Activated CD8-positive, alpha-beta memory T cell treated with anti-CD3 and anti-CD28 coated beads, Interleukin-2, amount 50 U/mL, for 48 hours (primary cell): ENCODE results near the gene MPHOSPH8.

Experiments
- DNase-seq: peaks from one replicate; pipeline ENCODE4 v3.0.0-alpha.2; 2020

Gene MPHOSPH8, protein sequence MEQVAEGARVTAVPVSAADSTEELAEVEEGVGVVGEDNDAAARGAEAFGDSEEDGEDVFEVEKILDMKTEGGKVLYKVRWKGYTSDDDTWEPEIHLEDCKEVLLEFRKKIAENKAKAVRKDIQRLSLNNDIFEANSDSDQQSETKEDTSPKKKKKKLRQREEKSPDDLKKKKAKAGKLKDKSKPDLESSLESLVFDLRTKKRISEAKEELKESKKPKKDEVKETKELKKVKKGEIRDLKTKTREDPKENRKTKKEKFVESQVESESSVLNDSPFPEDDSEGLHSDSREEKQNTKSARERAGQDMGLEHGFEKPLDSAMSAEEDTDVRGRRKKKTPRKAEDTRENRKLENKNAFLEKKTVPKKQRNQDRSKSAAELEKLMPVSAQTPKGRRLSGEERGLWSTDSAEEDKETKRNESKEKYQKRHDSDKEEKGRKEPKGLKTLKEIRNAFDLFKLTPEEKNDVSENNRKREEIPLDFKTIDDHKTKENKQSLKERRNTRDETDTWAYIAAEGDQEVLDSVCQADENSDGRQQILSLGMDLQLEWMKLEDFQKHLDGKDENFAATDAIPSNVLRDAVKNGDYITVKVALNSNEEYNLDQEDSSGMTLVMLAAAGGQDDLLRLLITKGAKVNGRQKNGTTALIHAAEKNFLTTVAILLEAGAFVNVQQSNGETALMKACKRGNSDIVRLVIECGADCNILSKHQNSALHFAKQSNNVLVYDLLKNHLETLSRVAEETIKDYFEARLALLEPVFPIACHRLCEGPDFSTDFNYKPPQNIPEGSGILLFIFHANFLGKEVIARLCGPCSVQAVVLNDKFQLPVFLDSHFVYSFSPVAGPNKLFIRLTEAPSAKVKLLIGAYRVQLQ

DNA sequence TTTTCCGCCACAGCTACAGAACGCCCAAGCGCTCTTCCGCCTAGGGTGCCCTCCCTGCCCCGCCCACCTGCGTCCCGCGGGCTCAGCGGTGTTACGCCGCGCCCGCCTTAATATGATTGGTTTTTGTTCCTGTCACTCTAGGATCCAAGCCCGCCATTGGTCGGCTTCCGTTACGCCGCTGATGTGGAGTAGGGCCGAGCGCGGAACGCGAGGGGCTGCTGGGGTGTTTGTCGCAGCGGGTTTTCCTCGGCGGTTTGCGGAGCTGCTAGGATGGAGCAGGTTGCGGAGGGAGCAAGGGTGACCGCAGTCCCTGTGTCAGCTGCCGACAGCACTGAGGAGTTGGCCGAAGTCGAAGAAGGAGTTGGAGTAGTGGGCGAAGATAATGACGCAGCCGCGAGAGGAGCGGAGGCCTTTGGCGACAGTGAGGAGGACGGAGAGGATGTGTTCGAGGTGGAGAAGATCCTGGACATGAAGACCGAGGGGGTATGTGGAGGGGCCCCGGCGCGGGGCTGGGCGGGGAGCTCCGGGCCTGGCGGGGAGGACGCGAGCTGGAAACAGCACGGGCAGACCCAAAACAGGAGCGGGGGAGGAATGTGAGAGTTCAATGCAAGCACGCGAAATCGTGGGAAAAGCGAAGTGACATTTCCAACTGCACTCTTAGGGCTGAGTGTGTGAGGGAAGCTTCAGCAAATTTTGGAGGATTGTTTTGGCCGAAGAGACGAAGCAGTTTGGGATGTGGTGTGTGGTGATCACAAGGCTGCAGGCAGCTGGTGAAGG is at the start of gene MPHOSPH8:
MPHOSPH8 (plus strand) TSS at position 181 of the 777 bp plus-strand sequence; CDS start at position 271, 90 bp downstream.
- peak; percentile 95 for DNase-seq

DNA sequence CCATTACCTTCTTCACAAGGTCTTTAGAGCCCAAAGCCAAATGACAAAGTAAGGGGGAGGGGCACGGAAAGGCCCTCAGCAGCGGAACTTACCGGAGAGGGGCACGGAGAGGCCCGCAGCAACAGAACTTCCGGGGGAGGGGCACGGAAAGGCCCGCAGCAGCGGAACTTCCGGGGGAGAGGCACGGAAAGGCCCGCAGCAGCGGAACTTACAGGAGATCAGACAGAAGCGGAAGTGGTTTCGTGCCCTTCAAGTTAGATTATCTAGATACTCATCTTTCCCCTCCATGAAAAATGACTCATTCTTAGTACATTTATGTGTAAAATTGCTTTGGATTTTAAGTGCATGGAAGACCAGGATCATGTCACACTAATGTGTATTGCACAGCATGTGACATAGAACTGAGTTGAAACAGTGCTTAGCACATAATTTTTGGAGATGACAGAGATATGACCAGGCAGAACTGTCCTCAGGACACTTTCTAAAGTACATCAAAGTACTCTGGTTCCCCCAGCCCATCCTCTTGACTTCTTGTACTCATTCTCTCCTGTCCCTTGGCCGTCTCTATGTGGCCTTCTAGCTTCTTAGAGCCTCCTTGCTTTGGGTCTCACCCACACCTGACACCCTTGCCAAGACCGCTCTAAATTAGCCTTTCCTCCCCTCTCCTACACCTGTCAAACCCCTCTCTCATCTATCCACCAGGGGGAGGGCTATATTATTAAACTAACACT is 46.4 kb upstream of the MPHOSPH8 start:
- peak; percentile 85 for DNase-seq

DNA sequence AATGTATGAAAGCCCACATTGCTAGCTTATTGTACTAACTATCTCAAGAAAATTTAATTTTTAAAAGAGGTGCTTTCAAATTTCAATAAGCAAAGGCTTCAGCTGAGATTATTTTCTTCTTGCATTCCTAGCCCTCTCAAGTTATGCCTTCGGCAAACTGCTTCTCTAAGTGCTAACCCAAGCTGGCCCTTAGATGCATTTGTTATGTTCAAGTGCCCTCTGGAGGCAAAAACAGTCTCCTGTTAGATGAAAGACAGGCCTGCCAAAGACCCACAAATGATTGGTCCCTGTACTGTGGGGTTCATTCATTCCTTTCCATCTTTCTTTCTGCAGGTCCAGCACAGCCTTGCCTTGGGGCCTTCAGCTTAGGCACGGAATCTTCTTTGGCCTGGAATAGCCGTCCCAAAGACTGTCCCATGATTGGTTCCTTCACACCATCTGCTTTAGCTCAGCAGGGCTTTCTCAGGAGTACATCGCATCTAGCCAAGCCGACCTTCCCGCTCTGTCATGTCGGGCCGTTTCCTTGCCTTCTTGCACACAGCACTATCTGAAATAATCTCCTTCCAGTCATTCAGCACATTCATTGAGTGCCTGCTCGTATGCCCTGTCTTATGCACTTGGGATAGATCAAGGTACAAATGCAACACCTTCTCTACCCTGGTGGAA is 45.7 kb upstream of the MPHOSPH8 start:
- DNase-seq: no peak

DNA sequence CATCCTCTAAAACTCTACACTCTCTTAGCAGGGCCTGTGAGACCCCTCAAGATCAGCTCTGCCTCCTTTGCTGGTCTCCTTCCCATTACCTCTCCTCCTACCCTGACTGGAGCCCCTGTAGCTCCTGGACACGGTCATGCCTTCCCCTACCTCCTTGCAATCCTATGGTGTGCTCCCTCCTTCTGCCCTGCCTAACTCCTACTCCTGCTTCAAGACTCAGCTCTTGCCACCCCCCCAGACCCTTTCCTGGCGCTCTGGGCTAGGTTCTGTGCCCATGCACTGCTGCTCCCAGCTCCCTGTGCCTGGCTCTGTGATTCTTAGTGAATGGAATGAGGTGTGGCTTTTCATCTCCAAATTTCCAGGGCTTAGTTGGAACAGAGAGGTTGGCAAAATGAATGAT is 44.1 kb upstream of the MPHOSPH8 start:
- DNase-seq: no peak

DNA sequence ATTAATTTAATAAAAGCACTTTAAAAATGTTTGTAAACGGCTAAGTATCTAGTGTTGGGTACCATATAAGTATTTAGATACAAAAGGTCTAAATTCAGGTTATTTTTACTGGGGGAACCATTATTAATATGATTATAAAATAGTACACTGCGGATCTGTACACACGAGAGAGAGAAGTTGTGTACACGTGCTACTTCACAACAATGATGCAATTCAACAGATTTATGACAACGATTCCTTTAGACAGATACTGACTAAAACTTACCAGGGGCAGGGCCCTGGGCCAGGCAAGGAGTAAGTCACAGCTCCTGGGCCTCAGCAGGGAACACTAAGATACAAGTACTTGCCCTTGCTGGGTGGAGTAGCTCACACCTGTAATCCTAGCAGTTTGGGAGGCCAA is 43.0 kb upstream of the MPHOSPH8 start:
- no peak for DNase-seq

DNA sequence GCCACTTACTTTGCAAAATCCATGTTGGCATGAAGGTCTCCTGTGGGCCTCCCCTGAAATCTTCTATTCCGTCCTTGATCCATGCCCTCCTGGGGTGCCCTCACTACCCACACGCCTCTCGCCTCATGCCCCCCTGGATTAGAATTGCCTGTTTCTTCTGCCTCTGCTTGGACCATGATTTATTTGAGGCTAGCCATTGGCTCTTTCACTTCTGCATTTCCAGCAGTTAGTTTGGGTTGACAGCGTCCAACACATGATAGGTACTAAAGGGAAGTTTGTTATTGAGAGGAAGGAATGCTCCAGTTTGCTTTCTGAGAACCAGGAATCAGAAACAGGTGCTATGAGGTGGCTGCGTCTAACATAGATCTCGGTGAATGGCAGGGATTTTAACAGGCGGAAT is 41.6 kb upstream of the MPHOSPH8 start:
- DNase-seq: no peak

DNA sequence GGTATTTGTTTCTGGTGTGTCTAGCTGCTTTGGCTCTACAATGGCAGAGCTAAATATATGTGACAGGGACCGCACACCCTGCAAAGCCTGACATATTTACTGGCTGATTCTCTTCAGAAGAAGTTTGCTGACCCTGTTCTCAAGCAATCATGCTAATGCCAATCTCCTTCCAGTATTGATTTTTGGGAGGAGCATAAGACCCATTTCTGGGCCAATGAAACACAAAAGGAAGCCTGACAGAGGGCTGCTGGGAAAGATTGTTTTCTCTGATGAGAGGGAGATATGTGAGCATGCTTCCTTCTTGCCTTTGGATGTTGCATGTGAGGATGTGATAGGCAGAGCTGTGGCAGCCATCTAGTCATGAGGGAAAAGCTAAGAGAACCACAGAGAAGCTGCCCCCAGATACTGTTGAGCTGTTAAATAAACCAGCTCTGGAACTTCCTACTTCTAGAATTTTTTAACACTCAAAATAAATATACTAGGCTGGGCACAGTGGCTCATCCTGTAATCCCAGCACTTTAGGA is 40.7 kb upstream of the MPHOSPH8 start:
- no peak for DNase-seq

DNA sequence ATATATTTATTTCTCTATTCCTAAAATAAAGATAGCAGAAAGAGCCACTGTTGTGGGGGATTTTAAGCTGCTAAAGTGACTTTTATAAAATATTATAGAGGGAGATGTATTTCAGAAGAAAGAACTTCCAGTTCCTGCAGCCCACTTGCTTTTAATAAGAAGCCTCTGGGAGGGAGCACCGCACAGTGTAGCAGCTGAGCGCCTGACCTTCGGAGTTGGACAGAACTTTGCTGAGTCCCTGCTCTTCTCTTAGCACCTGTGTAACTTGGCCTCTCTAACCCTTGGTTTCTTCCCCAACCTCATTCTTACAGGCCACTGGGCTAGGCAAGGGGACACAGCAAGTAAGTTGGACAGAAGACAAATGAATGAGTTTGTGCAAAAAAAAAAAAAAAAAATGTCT is 37.4 kb upstream of the MPHOSPH8 start:
- DNase-seq: no peak

DNA sequence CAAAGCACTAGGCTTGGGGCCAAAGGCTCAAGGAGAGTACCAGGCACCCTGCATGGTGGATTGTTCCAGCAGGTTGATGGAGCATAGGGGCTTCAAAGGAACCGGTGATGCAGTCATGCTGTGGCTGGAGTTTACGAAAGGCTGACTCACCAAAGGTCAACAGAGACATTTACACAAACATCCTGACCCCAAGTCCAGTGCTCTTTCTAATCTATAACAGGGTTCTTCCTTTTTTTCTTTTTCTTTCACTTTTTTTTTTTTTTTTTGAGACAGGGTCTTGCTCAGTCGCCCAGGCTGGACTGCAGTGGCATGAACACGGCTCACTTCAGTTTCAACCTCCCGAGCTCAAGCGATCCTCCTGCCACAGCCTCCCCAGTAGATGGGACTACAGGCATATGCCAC is 36.5 kb upstream of the MPHOSPH8 start:
- no peak for DNase-seq

DNA sequence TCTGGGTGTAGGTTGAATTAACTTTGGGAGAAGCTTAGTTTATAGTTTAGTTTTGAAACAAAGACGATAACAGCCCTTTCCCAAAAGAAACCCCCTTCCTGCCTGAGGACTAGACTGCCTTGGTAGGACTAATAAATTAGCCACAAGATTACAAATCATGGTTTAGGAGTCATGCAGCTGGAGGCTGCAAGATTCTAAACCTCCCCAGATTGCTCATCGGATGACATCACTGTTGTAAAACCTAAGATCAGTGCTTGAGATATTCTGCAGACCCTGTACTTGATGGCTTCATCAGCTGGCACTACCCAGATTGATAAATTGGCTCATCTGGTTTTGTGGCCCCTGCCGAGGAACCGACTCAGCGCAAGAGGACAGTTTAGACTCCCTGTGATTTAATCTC is 35.9 kb upstream of the MPHOSPH8 start:
- no peak for DNase-seq

DNA sequence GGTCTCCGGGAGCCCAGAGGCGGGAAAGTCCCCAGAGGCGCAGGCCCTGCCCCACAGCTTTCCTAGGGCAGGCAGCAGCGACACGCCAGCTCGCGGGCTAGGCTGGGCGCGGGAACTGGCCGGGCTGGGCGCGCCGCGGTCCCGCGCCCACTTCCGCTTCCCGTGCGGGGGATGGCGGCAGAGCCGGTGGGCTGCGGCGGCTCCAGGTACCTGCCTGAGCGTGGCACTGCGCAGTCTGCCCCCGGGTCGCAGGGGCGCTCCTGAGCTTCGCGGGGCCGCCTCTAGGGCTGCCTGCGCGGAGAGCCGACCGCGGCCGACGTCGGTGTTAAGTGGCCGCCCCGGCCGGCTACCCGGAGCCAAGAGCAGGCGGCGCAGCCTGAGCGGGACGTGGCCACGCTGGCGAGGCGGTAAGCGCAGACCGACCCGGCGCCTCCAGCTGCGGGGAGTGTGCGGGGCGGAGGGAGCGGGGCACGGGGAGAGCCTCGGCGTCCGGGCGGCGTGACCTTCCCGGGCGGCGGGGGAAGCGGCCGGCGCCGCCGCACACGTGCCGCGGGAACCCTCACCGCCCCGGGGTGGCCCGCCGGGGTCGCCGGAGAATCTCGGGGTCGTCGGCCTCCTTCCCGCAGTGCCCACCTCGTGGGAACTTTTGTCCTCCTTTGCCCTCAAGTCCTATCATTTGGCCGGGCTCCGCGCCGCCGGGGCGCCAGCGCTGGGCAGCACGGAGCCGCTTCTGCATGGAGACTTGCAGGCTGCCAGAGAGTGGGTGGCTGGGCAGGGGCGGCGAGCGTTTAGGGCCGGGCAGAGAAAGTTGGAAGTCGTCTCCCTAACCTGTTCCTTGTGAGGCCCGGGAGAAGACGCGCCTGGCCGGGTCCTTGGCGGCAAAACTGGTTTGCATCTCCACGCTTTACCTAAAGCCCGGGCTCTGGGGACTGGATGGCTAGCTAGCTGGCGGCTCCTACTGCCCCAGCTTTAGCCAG is 31.4 kb upstream of the MPHOSPH8 start:
- DNase-seq: peak; percentile 80

DNA sequence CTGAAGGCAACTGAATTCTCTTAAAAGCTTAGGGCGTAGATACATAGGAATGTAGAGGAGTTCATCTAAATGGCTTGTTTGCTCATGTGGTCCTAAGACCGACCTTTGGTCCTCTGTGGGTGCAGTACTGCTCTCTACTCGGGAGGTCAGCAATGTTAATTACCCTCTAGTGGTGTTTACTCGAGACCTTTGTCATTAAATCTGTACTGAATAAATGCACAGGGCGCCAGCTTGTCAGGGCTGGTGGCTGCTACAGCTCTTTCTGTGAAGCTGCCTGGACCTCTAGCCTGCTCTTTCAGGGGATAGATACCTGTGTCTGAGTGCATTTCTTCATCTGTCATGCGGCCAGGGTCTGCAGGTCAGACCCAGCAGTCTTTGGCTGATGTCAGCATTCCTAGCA is 29.2 kb upstream of the MPHOSPH8 start:
- DNase-seq: no peak

DNA sequence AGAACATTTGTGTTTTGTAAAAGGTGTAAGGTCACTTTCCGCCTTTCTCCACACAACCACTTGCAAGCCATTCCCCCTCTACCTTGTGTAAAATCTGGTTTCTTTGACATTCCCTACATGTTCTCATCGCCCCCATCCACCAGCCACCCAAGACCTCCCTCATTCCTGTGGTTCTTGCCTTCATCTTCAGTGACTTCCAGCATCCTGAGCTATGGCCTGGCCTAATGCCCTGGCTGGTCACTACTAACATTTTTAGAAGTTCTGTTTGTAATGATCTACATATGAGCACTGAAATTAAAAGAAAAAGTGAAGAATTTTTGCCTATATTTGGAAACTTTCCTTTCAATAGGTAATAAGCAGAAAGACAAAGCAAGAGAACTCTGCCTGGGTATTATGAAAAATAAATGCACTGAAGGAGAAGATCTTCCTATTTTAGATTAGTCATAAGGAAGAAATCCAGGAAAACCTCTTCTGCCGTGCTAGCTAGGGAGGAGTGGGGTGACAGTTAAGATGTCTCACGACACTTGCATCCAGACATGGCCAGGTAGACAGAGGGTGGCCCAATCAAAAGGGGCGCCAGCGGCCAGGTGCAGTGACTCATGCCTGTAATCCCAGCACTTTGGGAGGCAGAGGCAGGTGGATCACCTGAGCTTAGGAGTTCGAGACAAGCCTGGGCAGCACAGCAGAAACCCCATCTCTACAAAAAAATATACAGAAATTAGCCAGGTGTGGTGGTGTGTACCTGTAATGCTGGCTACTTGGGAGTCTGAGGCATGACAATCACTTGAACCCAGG is 28.1 kb upstream of the MPHOSPH8 start:
- DNase-seq: peak; percentile 2

DNA sequence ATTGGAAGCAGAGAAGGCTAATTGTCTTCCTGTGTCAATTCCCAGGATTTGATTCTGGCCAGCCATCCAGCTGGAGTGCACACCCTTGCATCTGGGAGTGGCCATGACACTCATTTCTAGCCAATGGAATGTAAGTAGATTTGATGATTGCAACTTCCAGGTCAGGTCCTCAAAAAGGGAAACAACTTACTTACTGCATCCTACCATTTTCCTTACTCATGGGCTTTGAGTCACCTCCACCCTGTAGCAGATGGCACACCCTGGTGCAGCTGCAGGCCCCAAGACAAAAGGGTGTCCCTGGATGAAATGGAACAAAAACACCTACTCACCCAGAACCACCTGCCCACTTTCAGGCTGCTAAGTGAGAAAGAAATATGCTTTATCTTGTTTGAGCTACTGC is 27.3 kb upstream of the MPHOSPH8 start:
- DNase-seq: no peak

DNA sequence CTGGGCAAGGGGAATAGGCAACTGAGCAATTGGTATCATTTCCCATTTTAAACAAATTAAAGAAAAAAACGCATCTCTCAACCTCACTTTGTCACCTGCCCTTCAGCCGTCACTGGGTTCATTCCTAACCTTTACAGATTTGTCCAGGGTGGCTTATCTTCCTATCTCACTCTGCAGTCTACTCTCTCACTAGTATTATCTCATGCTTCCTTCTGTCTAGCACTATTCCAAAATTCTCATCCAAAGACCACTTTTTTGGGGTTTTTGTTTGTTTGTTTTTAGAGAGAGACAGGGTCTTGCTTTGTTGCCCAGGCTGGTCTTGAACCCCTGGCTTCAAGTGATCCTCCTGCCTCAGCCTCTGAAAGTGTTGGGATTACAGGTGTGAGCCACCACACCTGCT is 26.7 kb upstream of the MPHOSPH8 start:
- DNase-seq: no peak

DNA sequence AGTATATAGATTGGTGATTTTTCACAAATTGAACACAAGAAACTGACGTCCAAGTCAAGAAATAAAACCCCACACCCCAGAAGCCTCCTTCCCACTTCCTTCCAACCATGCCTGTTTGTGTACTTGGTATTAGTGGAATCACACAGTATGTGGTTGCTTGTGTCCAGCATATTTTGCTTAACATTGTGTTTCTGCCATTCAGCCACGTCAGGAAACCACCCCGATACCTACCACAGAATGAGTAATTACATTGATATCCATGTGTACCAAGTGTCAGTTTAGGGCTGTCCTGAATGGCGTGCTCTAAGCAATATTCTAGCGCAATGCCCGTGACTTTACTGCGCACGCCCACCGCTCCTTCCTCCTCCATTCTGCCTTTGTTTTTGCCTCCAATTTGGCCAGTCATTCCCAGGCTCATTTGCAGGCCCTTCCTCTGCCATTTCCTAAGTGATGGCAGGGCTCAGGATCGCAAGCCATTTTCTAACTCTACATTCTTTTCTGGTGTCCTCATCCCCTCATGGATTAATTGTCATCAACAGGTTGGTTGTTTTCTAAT is 25.9 kb upstream of the MPHOSPH8 start:
- peak; percentile 8 for DNase-seq

DNA sequence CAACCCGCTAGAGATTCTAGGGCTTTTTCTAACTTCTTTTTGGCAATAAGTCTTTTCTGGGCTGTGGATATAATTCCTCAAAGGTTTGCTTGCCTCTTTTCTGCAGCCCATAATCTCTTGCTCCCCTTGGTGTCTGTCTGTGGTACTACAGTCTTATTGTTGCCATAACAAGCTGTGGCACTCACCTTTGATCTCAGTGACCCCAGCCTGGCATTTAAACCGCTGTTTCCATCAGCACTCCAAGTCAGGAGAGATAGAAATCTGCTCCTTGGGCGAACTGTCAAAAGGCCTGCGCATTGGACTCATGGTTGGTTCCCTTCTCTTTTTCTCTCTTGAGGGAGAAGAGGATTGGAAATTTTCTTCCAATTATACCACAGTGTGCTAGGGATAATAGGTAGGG is 14.5 kb upstream of the MPHOSPH8 start:
- DNase-seq: no peak

DNA sequence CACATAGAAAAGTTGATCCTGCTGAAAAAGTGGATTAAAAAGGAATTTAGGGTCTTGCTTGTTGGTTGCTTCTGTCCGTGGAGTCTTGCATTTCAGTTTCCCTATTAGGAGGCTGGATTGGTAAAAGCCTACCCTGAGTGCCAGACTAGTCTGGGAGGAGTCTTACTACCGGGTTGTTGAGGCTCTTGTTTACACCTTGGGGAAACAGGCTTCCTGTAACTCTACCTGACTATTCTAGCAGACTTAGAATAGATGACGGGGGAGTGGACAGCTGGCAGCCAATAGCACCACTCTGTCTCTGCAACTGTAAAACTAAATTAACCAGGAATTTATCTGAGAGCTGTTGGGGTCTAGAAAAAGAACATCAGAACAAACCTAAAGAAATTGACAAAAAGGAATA is 11.3 kb upstream of the MPHOSPH8 start:
- DNase-seq: no peak

DNA sequence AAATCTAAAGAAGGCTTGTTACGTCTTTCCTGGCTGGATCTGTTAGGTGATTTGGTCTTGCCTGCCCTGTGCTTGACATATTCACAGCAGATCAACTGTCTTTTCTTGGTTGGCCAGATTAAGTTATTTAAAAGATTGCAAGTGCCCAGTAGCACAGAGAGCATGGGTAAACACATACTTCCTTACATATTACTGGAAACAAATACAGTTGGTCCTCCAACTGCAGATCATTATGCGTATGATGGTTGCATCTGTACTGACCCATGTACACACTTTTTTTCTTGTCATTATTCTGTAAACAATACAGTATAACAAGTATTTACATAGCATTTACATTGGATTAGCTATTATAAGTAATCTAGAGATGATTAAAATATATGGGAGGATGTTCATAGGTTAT is 9.2 kb upstream of the MPHOSPH8 start:
- DNase-seq: no peak
